HG03139 (cell line): ENCODE results near the gene BBS7.
A peak's percentile ranks its signal among the peaks of the same experiment; 100 is the strongest.

Experiments
- ATAC-seq: cut with Tn5 transposase; IDR thresholded peaks from one replicate; pipeline ENCODE4 v1.9.1; 2021; ENCODE audit not compliant: unreplicated experiment

BBS7 gene

GRCh38 chr4:121794505-121795188 is 75.6 kb downstream of the BBS7 start:
- no peak for ATAC-seq

DNA sequence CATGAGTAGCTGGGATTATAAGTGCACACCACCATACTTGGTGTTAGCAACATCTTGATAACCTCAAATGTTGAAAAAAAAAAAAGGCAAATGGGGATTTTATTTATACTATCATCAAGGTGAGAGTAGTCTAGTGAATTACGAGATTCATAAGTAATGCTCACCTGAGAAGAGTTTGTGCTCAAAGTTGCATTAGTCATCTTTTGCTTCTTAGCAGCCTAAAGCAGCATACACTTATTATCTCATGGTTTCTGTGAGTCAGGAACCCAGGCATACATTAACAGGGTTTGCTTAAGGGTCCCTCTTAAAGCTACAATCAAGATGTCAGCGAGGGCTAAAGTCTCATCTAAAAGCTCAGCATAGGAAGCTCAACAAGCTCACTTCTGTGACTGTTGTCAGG is 77.3 kb downstream of the BBS7 start:
- no peak for ATAC-seq

- ATAC-seq: no peak
These were observed 78.8 kb downstream of the BBS7 start for GRCh38 chr4:121791481-121791880.

DNA sequence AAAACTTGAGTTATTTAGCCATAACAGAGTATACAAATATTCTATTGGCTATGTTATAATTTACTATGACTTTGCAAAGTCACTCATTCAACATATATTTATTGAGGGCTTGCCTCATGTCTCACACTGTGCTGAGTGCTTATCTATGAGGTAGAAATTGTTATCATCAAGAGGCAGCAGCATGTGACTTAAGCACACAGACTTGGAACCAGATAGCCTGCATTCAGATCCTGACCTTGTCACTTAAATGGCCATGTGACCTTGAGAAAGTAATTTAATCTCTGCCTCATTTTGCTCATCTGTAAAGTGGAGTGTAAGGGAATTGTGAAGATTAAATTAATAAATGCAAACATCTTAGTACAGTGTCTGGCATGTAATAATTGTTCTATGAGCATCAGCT is 79.3 kb downstream of the BBS7 start:
- ATAC-seq: no peak

GRCh38 chr4:121789960-121790829 is 80.1 kb downstream of the BBS7 start:
- no peak for ATAC-seq

DNA sequence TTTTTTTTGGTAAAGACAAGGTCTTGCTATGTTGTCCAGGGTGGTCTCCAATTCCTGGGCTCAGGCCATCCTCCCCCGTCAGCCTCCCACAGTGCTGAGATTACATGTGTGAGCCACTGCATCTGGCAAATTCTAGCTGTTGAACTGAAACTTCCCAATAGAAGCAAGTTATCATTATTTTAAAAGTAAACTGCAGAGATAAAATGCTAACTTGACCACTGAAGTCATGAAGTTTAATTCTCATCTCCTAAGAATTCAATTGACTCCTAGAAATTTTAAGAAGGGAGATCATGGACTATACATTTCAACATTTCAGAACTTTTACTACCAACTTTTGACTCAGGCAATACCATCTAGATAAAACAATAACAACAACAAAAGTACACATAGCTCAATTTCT is 80.8 kb downstream of the BBS7 start:
- no peak for ATAC-seq

DNA sequence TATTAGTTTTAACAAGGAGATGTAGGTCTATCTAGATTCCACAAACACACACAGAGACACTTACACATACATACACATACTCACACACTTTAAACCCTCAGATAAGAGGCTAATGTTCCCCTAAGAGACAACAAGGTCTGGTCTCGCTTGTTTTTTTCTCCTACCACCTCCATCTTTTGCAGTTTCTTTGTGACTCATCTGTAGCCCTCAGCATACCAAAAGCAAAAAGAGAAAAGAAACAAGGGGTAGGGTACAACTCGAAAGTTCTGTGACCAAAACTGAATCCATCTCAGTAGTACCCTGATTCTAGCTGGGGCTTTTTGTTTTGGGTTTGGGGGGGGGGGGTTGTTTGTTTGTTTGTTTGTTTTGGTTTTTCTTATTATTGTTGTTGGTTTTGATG is 81.4 kb downstream of the BBS7 start:
- peak; percentile 47 for ATAC-seq

DNA sequence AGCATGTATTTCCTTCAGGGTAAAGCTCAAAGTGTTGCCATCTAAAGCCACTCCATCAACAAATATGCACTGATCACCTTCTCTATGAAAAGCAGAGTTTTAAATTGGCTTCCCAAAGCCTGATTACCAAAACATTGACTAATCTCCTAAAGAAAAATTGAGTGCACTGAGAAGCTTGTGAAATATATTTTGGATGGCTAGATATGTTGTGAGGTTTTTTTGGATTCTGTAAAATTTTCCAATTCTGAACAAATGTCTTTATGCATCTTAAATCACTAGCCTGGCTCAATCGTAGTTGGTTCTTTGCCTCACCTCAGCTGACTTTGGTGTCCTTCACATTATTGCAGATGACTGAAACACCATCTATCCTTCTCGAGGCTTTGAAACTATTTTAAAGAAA is 84.1 kb downstream of the BBS7 start:
- ATAC-seq: no peak

GRCh38 chr4:121785479-121785878 is 84.8 kb downstream of the BBS7 start:
- no peak for ATAC-seq

DNA sequence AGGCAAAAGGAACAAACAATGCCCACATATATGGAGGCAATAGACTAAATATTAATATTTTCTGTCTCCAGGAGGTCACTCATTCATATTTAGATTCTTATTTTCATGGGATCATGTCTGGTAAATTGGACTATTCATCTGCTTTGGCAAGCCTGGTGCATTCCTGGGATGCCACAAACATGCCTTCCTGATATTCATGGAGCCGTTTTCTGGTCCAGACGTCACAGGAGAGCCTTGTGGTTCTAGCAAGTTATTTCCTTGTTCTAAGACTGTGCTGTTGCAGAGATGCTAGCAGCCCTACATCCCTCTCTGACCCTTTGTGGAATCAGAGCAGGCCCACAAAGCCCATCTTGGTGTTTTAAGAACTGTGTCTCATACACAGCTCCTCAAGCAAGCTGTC is 85.3 kb downstream of the BBS7 start:
- no peak for ATAC-seq

DNA sequence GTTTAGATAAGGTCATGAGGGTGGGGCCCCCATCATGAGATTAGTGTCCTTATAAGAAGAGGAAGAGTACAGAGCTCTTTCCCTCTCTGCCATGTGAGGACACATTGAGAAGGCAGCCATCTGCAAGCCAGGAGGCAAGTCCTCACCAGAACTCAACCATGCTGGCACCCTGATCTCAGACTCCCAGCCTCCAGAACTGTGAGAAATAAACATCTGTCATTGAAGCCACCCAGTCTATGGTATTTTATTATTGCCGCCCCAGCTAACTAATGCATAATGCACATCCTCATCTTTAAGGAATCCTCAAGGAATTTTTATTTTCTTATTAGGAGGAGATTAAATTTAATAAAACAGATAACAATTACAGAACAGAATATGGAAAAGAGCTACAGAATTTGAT is 85.9 kb downstream of the BBS7 start:
- no peak for ATAC-seq

DNA sequence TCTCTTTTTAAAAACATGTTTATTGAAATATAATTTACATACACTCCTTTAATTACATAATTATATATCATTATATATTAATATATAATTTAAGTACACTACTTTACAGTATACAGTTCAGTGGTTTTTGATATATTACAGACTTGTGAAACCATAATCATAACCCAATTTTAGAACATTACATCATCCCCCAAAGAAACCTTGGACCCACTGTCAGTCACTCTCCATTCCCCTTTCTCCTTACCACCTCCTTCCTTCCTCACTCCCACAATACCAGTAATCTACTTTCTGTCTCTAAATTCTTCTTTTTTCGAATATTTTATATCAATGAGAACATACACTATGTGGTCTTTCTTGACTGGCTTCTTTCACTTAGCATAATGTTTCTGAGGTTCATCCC is 87.1 kb downstream of the BBS7 start:
- ATAC-seq: no peak

DNA sequence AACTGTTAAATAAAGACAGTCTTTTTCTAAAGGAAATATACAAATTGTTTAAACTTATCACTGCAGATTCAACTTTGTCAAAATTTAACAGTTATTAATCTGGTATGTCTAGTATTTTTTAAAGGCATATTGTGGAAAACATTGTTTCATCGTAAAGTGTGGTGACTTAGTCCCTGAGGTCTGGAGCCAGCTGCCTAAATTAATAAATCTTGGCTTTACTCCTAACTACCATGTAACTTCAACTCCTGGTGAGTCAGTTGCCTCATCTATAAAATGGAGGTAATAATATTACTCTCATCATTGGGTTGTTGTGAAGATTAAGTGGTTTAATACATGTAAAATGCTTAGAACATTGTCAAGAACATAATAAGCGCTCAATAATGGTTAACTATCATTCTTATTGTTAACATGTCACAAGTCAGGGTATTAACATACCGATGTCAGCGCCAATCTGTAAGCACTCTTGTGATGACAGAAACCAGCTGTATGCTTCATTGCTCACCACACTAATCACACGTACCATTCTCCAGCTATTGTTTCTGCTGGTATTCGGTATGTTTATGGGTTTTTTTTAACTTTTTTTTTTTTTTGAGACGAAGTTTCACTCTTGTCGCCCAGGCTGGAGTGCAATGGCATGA is 91.2 kb downstream of the BBS7 start:
- no peak for ATAC-seq

- ATAC-seq: no peak
These were observed 92.6 kb downstream of the BBS7 start for GRCh38 chr4:121777625-121778024.

GRCh38 chr4:121776610-121777401 is 93.5 kb downstream of the BBS7 start:
- ATAC-seq: no peak
